H9 (cell line): ENCODE results near the gene USP49. TPM values are rescaled to one million over a fixed set of nuclear protein-coding genes. Genes with fewer than 3 reads are reported as not detected.

Experiments
- DNase-seq: peaks from one replicate; pipeline ENCODE4 v3.0.0-alpha.2; 2017
- H2AFZ ChIP-seq: one replicate; pipeline ENCODE4 v1.6.1; 2013; ENCODE audit warnings: mild to moderate bottlenecking, low read length, control low read depth, moderate library complexity
- H2AK5ac ChIP-seq: 2 replicates; pipeline ENCODE4 v1.6.1; 2013; ENCODE audit warnings: low read length, control low read depth, mixed read lengths; ENCODE audit not compliant: insufficient read length
- H2BK120ac ChIP-seq: one replicate; pipeline ENCODE4 v1.6.1; 2013; ENCODE audit warnings: low read depth, mild to moderate bottlenecking, low read length, control low read depth, inconsistent platforms; ENCODE audit not compliant: poor library complexity, severe bottlenecking
- H2BK12ac ChIP-seq: 2 replicates; pipeline ENCODE4 v1.6.1; 2013; ENCODE audit warnings: low read length, control low read depth, mixed read lengths, low read depth; ENCODE audit not compliant: insufficient read length
- H2BK15ac ChIP-seq: 2 replicates; pipeline ENCODE4 v1.6.1; 2013; ENCODE audit warnings: low read depth, low read length, control low read depth
- H2BK20ac ChIP-seq: one replicate; pipeline ENCODE4 v1.6.1; 2013; ENCODE audit warnings: low read depth, mild to moderate bottlenecking, low read length, control low read depth, inconsistent platforms; ENCODE audit not compliant: poor library complexity, severe bottlenecking
- H2BK5ac ChIP-seq: 2 replicates; pipeline ENCODE4 v1.6.1; 2013; ENCODE audit warnings: low read length, control low read depth, mixed read lengths; ENCODE audit not compliant: insufficient read length
- H3K14ac ChIP-seq: 2 replicates; pipeline ENCODE4 v1.6.1; 2013; ENCODE audit warnings: low read length, control low read depth; ENCODE audit not compliant: insufficient read depth
- H3K18ac ChIP-seq: 2 replicates; pipeline ENCODE4 v1.6.1; 2013; ENCODE audit warnings: low read depth, mild to moderate bottlenecking, mixed read lengths, low read length, control low read depth; ENCODE audit not compliant: insufficient read length
- H3K23ac ChIP-seq: 2 replicates; pipeline ENCODE4 v1.6.1; 2013; ENCODE audit warnings: low read length, control low read depth, mixed read lengths, low read depth; ENCODE audit not compliant: insufficient read length
- H3K23me2 ChIP-seq: 2 replicates; pipeline ENCODE4 v1.6.1; 2013; ENCODE audit warnings: low read depth, mild to moderate bottlenecking, mixed read lengths, low read length, control low read depth; ENCODE audit not compliant: insufficient read length, poor library complexity, severe bottlenecking
- H3K27ac ChIP-seq: 2 replicates; pipeline ENCODE4 v1.5.1; 2013; ENCODE audit warnings: low read length, control low read depth, mixed read lengths, low read depth; ENCODE audit not compliant: insufficient read length
- H3K27me3 ChIP-seq: 2 replicates; pipeline ENCODE4 v1.6.1; 2013; ENCODE audit warnings: low read length, control low read depth, inconsistent platforms; ENCODE audit not compliant: insufficient read depth
- H3K4ac ChIP-seq: 2 replicates; pipeline ENCODE4 v1.6.1; 2013; ENCODE audit warnings: low read depth, mild to moderate bottlenecking, control low read depth, inconsistent platforms, low read length, moderate library complexity
- H3K4me1 ChIP-seq: 2 replicates; pipeline ENCODE4 v1.6.1; 2013; ENCODE audit warnings: low read length, control low read depth, inconsistent platforms; ENCODE audit not compliant: insufficient read depth
- H3K4me2 ChIP-seq: 2 replicates; pipeline ENCODE4 v1.6.1; 2013; ENCODE audit warnings: low read length, control low read depth, mixed read lengths; ENCODE audit not compliant: insufficient read length, insufficient read depth
- H3K56ac ChIP-seq: 2 replicates; pipeline ENCODE4 v1.6.1; 2013; ENCODE audit warnings: low read depth, mild to moderate bottlenecking, mixed read lengths, low read length, control low read depth; ENCODE audit not compliant: insufficient read length
- H3K79me1 ChIP-seq: 2 replicates; pipeline ENCODE4 v1.6.1; 2013; ENCODE audit warnings: low read depth, mild to moderate bottlenecking, moderate library complexity, low read length, control low read depth, inconsistent platforms; ENCODE audit not compliant: insufficient read depth, poor library complexity, severe bottlenecking
- H3K79me2 ChIP-seq: 2 replicates; pipeline ENCODE4 v1.6.1; 2013; ENCODE audit warnings: low read length, control low read depth, inconsistent platforms; ENCODE audit not compliant: insufficient read depth
- H3K9ac ChIP-seq: 2 replicates; pipeline ENCODE4 v1.6.1; 2013; ENCODE audit warnings: low read length, control low read depth, mixed read lengths; ENCODE audit not compliant: insufficient read length; ENCODE audit errors: extremely low read depth
- H3K9me3 ChIP-seq: one replicate; pipeline ENCODE4 v1.6.1; 2013; ENCODE audit warnings: low read depth, low read length, inconsistent platforms; ENCODE audit not compliant: control insufficient read depth
- H3T11ph ChIP-seq: one replicate; pipeline ENCODE4 v1.6.1; 2013; ENCODE audit warnings: mild to moderate bottlenecking, low read length, control low read depth, inconsistent platforms
- H4K20me1 ChIP-seq: one replicate; pipeline ENCODE4 v1.6.1; 2013; ENCODE audit not compliant: control insufficient read depth, insufficient read length, insufficient read depth
- H4K5ac ChIP-seq: 2 replicates; pipeline ENCODE4 v1.6.1; 2013; ENCODE audit warnings: low read depth, mild to moderate bottlenecking, mixed read lengths, low read length, control low read depth; ENCODE audit not compliant: insufficient read length
- H4K8ac ChIP-seq: replicated peaks from 2 replicates; pipeline ENCODE4 v1.6.1; 2013; ENCODE audit warnings: low read length, control low read depth, mixed read lengths, low read depth; ENCODE audit not compliant: insufficient read length
- H4K91ac ChIP-seq: 2 replicates; pipeline ENCODE4 v1.6.1; 2013; ENCODE audit warnings: low read depth, mild to moderate bottlenecking, moderate library complexity, mixed read lengths, low read length, control low read depth; ENCODE audit not compliant: insufficient read length
- H3K27ac Mint-ChIP-seq, 3 experiments: 2 replicates in 2 of 3; 3 replicates in 1 of 3; pipeline ENCODE4 v1.8.0; 2020 to 2021; ENCODE audit warnings: mixed read lengths in 3 of 3, mild to moderate bottlenecking in 1 of 3, moderate library complexity in 1 of 3
- H3K27me3 Mint-ChIP-seq: 2 replicates; pipeline ENCODE4 v1.8.0; 2021; ENCODE audit warnings: low read depth, mild to moderate bottlenecking, moderate library complexity, mixed read lengths
- H3K36me3 Mint-ChIP-seq, 3 experiments: 2 replicates in 2 of 3; 3 replicates in 1 of 3; pipeline ENCODE4 v1.8.0; 2020 to 2021; ENCODE audit warnings: low read depth in 3 of 3, mixed read lengths in 3 of 3; ENCODE audit not compliant: insufficient read depth in 1 of 3
- H3K4me1 Mint-ChIP-seq, 2 experiments: 2 replicates each; pipeline ENCODE4 v1.8.0; 2020; ENCODE audit warnings: mixed read lengths in 2 of 2
- H3K4me3 Mint-ChIP-seq, 2 experiments: 2 replicates in 1 of 2; 3 replicates in 1 of 2; pipeline ENCODE4 v1.8.0; 2020 to 2021; ENCODE audit warnings: mild to moderate bottlenecking in 2 of 2, mixed read lengths in 2 of 2, moderate library complexity in 1 of 2
- H3K9me3 Mint-ChIP-seq, 2 experiments: 2 replicates in 1 of 2; 3 replicates in 1 of 2; pipeline ENCODE4 v1.8.0; 2020; ENCODE audit warnings: mild to moderate bottlenecking in 2 of 2, mixed read lengths in 2 of 2, moderate library complexity in 1 of 2
- WGBS: extraction: QIAGEN DNeasy Blood & Tissue Kit; methylation state at CpG from one replicate; pipeline ENCODE4 v1.1.7; 2013; ENCODE audit warnings: missing lambda C conversion rate, low lambda C conversion rate, mixed read lengths; ENCODE audit not compliant: insufficient read length; ENCODE audit errors: extremely low coverage; 5-methylcytosine and 5-hydroxymethylcytosine counted together
- total RNA-seq: library from RNA; stranded (reverse); gene quantifications from 2 replicates; pipeline ENCODE4 v1.2.1, GENCODE V29; 2021
- TF ChIP-seq, protein P1 (sequence below): fragments of 200-600 bp; sonication (generic); conservative IDR thresholded peaks from 3 replicates; pipeline ENCODE4 v1.8.0; 2021; ENCODE audit warnings: antibody characterized with exemption, mild to moderate bottlenecking

USP49 gene
- total RNA-seq, 1 experiment from 2014 or later, result 19.0 TPM

- Mint-ChIP-seq H3K27ac (no peak overlapping the region), H3K9me3 (no peaks in the 10 kb centered on the region), H3K4me1 (peaks cover 5 to 19% of the 10 kb centered on the region in 2 experiments; a peak in 3 of 4 replicates), H3K4me3 (no peak overlapping the region), H3K27me3 (no peaks in the 10 kb centered on the region; the same call in 1 of the 2 replicates), H3K36me3 (peaks cover 14 to 38% (median 37%) of the 10 kb centered on the region in 3 experiments; a peak in 6 of 7 replicates)
- H3K14ac ChIP-seq, result no peak overlapping the region; the same call in 1 of the 2 replicates
- no peak overlapping the region for H3K56ac ChIP-seq
- H3K27me3 ChIP-seq, result no peaks in the 10 kb centered on the region
- no peak overlapping the region for H3K23ac ChIP-seq
- H2BK12ac ChIP-seq, result no peak overlapping the region
- no peak overlapping the region for H2BK5ac ChIP-seq
- no peak overlapping the region for H3T11ph ChIP-seq
- H4K5ac ChIP-seq, result no peak overlapping the region
- no peak overlapping the region for H3K18ac ChIP-seq
- H3K79me2 ChIP-seq, result no peaks in the 10 kb centered on the region
- no peaks in the 10 kb centered on the region for H3K4me1 ChIP-seq
- no peak overlapping the region for H3K4ac ChIP-seq
- H3K27ac ChIP-seq, result no peak overlapping the region
- H2BK20ac ChIP-seq, result no peak overlapping the region
- TF ChIP-seq, protein P1, sequence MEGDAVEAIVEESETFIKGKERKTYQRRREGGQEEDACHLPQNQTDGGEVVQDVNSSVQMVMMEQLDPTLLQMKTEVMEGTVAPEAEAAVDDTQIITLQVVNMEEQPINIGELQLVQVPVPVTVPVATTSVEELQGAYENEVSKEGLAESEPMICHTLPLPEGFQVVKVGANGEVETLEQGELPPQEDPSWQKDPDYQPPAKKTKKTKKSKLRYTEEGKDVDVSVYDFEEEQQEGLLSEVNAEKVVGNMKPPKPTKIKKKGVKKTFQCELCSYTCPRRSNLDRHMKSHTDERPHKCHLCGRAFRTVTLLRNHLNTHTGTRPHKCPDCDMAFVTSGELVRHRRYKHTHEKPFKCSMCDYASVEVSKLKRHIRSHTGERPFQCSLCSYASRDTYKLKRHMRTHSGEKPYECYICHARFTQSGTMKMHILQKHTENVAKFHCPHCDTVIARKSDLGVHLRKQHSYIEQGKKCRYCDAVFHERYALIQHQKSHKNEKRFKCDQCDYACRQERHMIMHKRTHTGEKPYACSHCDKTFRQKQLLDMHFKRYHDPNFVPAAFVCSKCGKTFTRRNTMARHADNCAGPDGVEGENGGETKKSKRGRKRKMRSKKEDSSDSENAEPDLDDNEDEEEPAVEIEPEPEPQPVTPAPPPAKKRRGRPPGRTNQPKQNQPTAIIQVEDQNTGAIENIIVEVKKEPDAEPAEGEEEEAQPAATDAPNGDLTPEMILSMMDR, result no peak
- no peaks in the 10 kb centered on the region for H4K20me1 ChIP-seq
- no peak overlapping the region for H3K9ac ChIP-seq
- no peak overlapping the region for H3K4me2 ChIP-seq
- no peaks in the 10 kb centered on the region for H3K23me2 ChIP-seq
- DNase-seq, result no peak
- no peak overlapping the region for H2BK15ac ChIP-seq
- no peak overlapping the region for H4K91ac ChIP-seq
- WGBS, result no CpG with 5 or more reads among the region's 30 CpGs
- H2BK120ac ChIP-seq, result no peak overlapping the region
- no peak overlapping the region for H4K8ac ChIP-seq
- H2AK5ac ChIP-seq, result no peak overlapping the region
- H3K9me3 ChIP-seq, result no peaks in the 10 kb centered on the region
- no peaks in the 10 kb centered on the region for H3K79me1 ChIP-seq
- H2AFZ ChIP-seq, result no peak overlapping the region
These were observed 124.7 kb downstream of the USP49 start for GRCh38 chr6:41770381-41771057.
